Stimulated activated effector memory CD8-positive, alpha-beta T cell treated with anti-CD3 and anti-CD28 coated beads, Interleukin-12 subunit alpha, Interleukin-12 subunit beta, amount 100 ng/mL, for 72 hours (primary cell): Measurements from ENCODE around the gene PSPC1.
"Not testable (repeated sequence)": the region's sequence is repeated elsewhere in the genome, so short reads cannot be mapped to it uniquely, and the experiment has no call there.

ENCODE experiments used
- ATAC-seq: fragments of 150-1000 bp; cut with Tn5 transposase; 2 replicates; pipeline ENCODE4 v1.10.0; 2021
- DNase-seq, 2 donors: peaks; one replicate each; pipeline ENCODE4 v3.0.0; 2021 to 2022; ENCODE audit warnings: low spot score in 2 of 2
- H3K27ac Mint-ChIP-seq: one replicate; pipeline ENCODE4 v1.8.0; 2022; ENCODE audit warnings: mild to moderate bottlenecking, mixed read lengths
- H3K36me3 Mint-ChIP-seq: one replicate; pipeline ENCODE4 v1.8.0; 2022; ENCODE audit warnings: mild to moderate bottlenecking, mixed read lengths
- H3K4me1 Mint-ChIP-seq: one replicate; pipeline ENCODE4 v1.8.0; 2022; ENCODE audit warnings: mixed read lengths
- H3K4me3 Mint-ChIP-seq: one replicate; pipeline ENCODE4 v1.8.0; 2022; ENCODE audit warnings: mild to moderate bottlenecking, mixed read lengths
- H3K9me3 Mint-ChIP-seq: one replicate; pipeline ENCODE4 v1.8.0; 2022; ENCODE audit warnings: mixed read lengths

Gene PSPC1

GRCh38 chr13:19780753-19781418 lies 1.9 kb downstream of the PSPC1 start:
- DNase-seq: not testable (repeated sequence)
- H3K27ac Mint-ChIP-seq: peak overlapping the region; percentile 99

GRCh38 chr13:19772306-19772705 lies 10.4 kb downstream of the PSPC1 start:
- peaks cover 99% of the 10 kb centered on the region for H3K36me3 Mint-ChIP-seq
- H3K4me3 Mint-ChIP-seq: no peak overlapping the region
- no peaks in the 10 kb centered on the region for H3K9me3 Mint-ChIP-seq
- ATAC-seq (no peak), DNase-seq (no peak)
- H3K27ac Mint-ChIP-seq: no peak overlapping the region
- H3K4me1 Mint-ChIP-seq: peaks cover 37% of the 10 kb centered on the region

More at GRCh38 chr13:19780753-19781418, 1.9 kb downstream of the PSPC1 start:
- H3K4me1 Mint-ChIP-seq, ATAC-seq, H3K9me3 Mint-ChIP-seq: not testable (repeated sequence)
- Mint-ChIP-seq H3K36me3 (peaks cover 50% of the 10 kb centered on the region), H3K4me3 (peak overlapping the region; percentile 89)

GRCh38 chr13:19769854-19770253 lies 12.9 kb downstream of the PSPC1 start:
- no peak for DNase-seq
- H3K4me1 Mint-ChIP-seq: peaks cover 34% of the 10 kb centered on the region
- no peak for ATAC-seq
- H3K27ac Mint-ChIP-seq: peak overlapping the region; percentile 32
- no peak overlapping the region for H3K4me3 Mint-ChIP-seq
- peaks cover 100% of the 10 kb centered on the region for H3K36me3 Mint-ChIP-seq
- H3K9me3 Mint-ChIP-seq: no peaks in the 10 kb centered on the region

GRCh38 chr13:19767966-19768365 lies 14.8 kb downstream of the PSPC1 start:
- Mint-ChIP-seq H3K4me3 (no peak overlapping the region), H3K9me3 (no peaks in the 10 kb centered on the region), H3K36me3 (peaks cover 100% of the 10 kb centered on the region), H3K4me1 (peaks cover 35% of the 10 kb centered on the region), H3K27ac (peak overlapping the region; percentile 54)
- DNase-seq: no peak
- ATAC-seq: no peak

GRCh38 chr13:19766591-19766990 lies 16.2 kb downstream of the PSPC1 start:
- Mint-ChIP-seq H3K36me3 (peaks cover 100% of the 10 kb centered on the region), H3K9me3 (no peaks in the 10 kb centered on the region), H3K4me3 (peak overlapping the region; percentile 3), H3K27ac (no peak overlapping the region), H3K4me1 (peaks cover 42% of the 10 kb centered on the region)
- no peak for DNase-seq
- no peak for ATAC-seq

- Mint-ChIP-seq H3K36me3 (peaks cover 100% of the 10 kb centered on the region), H3K9me3 (no peaks in the 10 kb centered on the region), H3K4me3 (no peak overlapping the region), H3K27ac (no peak overlapping the region), H3K4me1 (peaks cover 49% of the 10 kb centered on the region)
- ATAC-seq (peak; percentile 40), DNase-seq (no peak)
These were observed 18.5 kb downstream of the PSPC1 start for GRCh38 chr13:19764237-19764636.

GRCh38 chr13:19763618-19764017 lies 19.1 kb downstream of the PSPC1 start:
- ATAC-seq (no peak), DNase-seq (no peak)
- Mint-ChIP-seq H3K36me3 (peaks cover 100% of the 10 kb centered on the region), H3K4me1 (peaks cover 49% of the 10 kb centered on the region), H3K9me3 (no peaks in the 10 kb centered on the region), H3K27ac (peak overlapping the region; percentile 14), H3K4me3 (no peak overlapping the region)

- peak; percentile 74 for ATAC-seq
- no peak for DNase-seq
- Mint-ChIP-seq H3K9me3 (no peaks in the 10 kb centered on the region), H3K4me3 (no peak overlapping the region), H3K36me3 (peaks cover 100% of the 10 kb centered on the region), H3K27ac (peak overlapping the region; percentile 71), H3K4me1 (peaks cover 37% of the 10 kb centered on the region)
These were observed 23.1 kb downstream of the PSPC1 start for GRCh38 chr13:19759669-19760068.

- H3K4me3 Mint-ChIP-seq: no peak overlapping the region
- no peak for ATAC-seq
These were observed 40.1 kb downstream of the PSPC1 start for GRCh38 chr13:19742643-19743042.

GRCh38 chr13:19737844-19738557 lies 44.7 kb downstream of the PSPC1 start:
- peaks cover 97% of the 10 kb centered on the region for H3K36me3 Mint-ChIP-seq
- no peak for ATAC-seq
- no peak for DNase-seq
- peak overlapping the region; percentile 34 for H3K27ac Mint-ChIP-seq
- H3K4me1 Mint-ChIP-seq: peaks cover 23% of the 10 kb centered on the region
- H3K9me3 Mint-ChIP-seq: no peaks in the 10 kb centered on the region
- H3K4me3 Mint-ChIP-seq: no peak overlapping the region

More at GRCh38 chr13:19742643-19743042, 40.1 kb downstream of the PSPC1 start:
- H3K4me1 Mint-ChIP-seq: peaks cover 6% of the 10 kb centered on the region
- peak overlapping the region; percentile 34 for H3K27ac Mint-ChIP-seq
- no peaks in the 10 kb centered on the region for H3K9me3 Mint-ChIP-seq
- peaks cover 96% of the 10 kb centered on the region for H3K36me3 Mint-ChIP-seq
- DNase-seq: no peak

GRCh38 chr13:19726611-19727010 lies 56.1 kb downstream of the PSPC1 start:
- no peak overlapping the region for H3K4me3 Mint-ChIP-seq
- peaks cover 100% of the 10 kb centered on the region for H3K36me3 Mint-ChIP-seq

GRCh38 chr13:19725320-19725719 lies 57.4 kb downstream of the PSPC1 start:
- no peak overlapping the region for H3K27ac Mint-ChIP-seq
- no peak overlapping the region for H3K4me3 Mint-ChIP-seq
- ATAC-seq: no peak
- peaks cover 23% of the 10 kb centered on the region for H3K4me1 Mint-ChIP-seq
- H3K9me3 Mint-ChIP-seq: no peaks in the 10 kb centered on the region
- peaks cover 91% of the 10 kb centered on the region for H3K36me3 Mint-ChIP-seq
- no peak for DNase-seq

More at GRCh38 chr13:19726611-19727010, 56.1 kb downstream of the PSPC1 start:
- DNase-seq (no peak), ATAC-seq (no peak)
- Mint-ChIP-seq H3K4me1 (peaks cover 28% of the 10 kb centered on the region), H3K27ac (peak overlapping the region; percentile 63), H3K9me3 (no peaks in the 10 kb centered on the region)

GRCh38 chr13:19720039-19720438 lies 62.7 kb downstream of the PSPC1 start:
- Mint-ChIP-seq H3K4me1 (peaks cover 12% of the 10 kb centered on the region), H3K9me3 (no peaks in the 10 kb centered on the region), H3K4me3 (no peak overlapping the region), H3K36me3 (peaks cover 82% of the 10 kb centered on the region), H3K27ac (no peak overlapping the region)
- ATAC-seq (no peak), DNase-seq (no peak)

GRCh38 chr13:19713186-19713965 lies 69.4 kb downstream of the PSPC1 start:
- Mint-ChIP-seq H3K4me3 (no peak overlapping the region), H3K27ac (peak overlapping the region; percentile 73), H3K36me3 (peaks cover 39% of the 10 kb centered on the region), H3K4me1 (peaks cover 13% of the 10 kb centered on the region), H3K9me3 (no peaks in the 10 kb centered on the region)
- DNase-seq (no peak), ATAC-seq (peak; percentile 100)

GRCh38 chr13:19709782-19710181 lies 73.0 kb downstream of the PSPC1 start:
- not testable (repeated sequence) for DNase-seq, H3K9me3 Mint-ChIP-seq, ATAC-seq, H3K27ac Mint-ChIP-seq, H3K4me3 Mint-ChIP-seq
- H3K36me3 Mint-ChIP-seq: peaks cover 10% of the 10 kb centered on the region
- H3K4me1 Mint-ChIP-seq: peaks cover 12% of the 10 kb centered on the region
